Muscle layer of duodenum (tissue), 2 donors: Measurements from ENCODE around the gene SCFD2.
"Not testable (repeated sequence)": the region's sequence is repeated elsewhere in the genome, so short reads cannot be mapped to it uniquely, and the experiment has no call there.

Experiments
- H3K27ac ChIP-seq: one replicate; pipeline ENCODE4 v1.7.0; 2013; ENCODE audit warnings: mild to moderate bottlenecking, low read length
- H3K27me3 ChIP-seq: one replicate; pipeline ENCODE4 v1.7.0; 2013; ENCODE audit warnings: low read depth, mild to moderate bottlenecking, control low read depth, low read length
- H3K36me3 ChIP-seq, 2 donors: one replicate each; pipeline ENCODE4 v1.7.0; 2013; ENCODE audit warnings: low read length in 2 of 2, control low read depth in 1 of 2, mild to moderate bottlenecking in 1 of 2; ENCODE audit not compliant: insufficient read depth in 2 of 2, control insufficient read depth in 1 of 2
- H3K4me1 ChIP-seq, 2 donors: one replicate each; pipeline ENCODE4 v1.7.0; 2013; ENCODE audit warnings: low read length in 2 of 2, mild to moderate bottlenecking in 2 of 2, control low read depth in 1 of 2, moderate library complexity in 1 of 2; ENCODE audit not compliant: insufficient read depth in 2 of 2, control insufficient read depth in 1 of 2
- H3K4me3 ChIP-seq, 2 donors: one replicate each; pipeline ENCODE4 v1.7.0; 2013; ENCODE audit warnings: low read length in 2 of 2, low read depth in 1 of 2, mild to moderate bottlenecking in 1 of 2
- H3K9me3 ChIP-seq, 2 donors: one replicate each; pipeline ENCODE4 v1.7.0; 2013; ENCODE audit warnings: low read length in 2 of 2, control low read depth in 1 of 2, mild to moderate bottlenecking in 1 of 2; ENCODE audit not compliant: control insufficient read depth in 1 of 2
- donor health status: healthy.

SCFD2 gene

DNA sequence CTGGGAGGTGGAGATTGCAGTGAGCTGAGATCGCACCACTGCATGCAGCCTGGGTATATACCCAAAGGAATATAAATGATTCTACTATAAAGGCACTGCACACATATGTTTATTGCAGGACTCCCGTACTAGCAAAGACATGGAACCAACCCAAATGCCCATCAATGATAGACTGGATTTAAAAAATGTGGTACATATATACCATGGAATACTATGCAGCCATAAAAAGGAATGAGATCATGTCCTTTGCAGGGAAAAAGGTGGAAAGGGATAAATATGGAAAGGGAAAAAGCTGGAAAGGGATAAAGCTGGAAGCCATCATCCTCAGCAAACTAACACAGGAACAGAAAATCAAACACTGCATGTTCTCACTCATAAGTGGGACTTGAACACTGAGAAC is 308.8 kb downstream of the SCFD2 start:
- H3K27me3 ChIP-seq, H3K4me1 ChIP-seq, H3K27ac ChIP-seq, H3K36me3 ChIP-seq, H3K9me3 ChIP-seq, H3K4me3 ChIP-seq: not testable (repeated sequence)

DNA sequence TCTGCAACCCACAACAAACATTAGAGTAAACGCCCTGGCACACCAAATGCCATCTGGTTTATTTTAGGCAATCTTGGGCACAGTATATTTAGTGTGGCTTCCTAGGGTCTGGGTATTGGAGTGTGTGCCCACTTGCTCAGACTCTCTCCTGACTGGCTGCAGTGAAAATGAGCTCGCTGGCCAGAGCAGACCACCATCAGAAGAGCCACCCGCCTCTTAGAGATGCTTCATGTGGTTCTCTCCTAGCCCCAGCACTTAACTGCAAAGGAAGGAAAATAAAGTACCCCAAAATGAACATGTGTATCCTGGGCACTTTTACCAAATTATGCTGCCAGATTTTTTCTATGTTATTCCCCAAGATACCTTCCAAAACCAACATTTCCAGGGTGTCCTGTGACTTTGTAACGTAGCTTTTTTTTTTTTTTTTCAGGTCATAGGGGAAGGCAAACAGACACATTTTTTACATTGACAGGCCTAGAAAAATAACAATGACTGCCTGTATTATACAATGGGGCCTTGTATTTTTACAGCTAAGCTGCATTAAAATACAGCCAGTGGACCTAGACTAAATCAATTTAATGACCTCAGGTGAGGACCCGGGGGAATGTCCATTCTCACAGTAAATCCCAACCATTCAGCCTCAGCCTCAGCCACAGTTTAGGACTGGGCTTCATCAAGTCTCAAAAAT is 310.0 kb downstream of the SCFD2 start:
- Histone ChIP-seq H3K36me3 (no peaks in the 10 kb centered on the region), H3K4me1 (no peaks in the 10 kb centered on the region), H3K27ac (no peak overlapping the region), H3K4me3 (no peak overlapping the region), H3K27me3 (no peaks in the 10 kb centered on the region), H3K9me3 (no peaks in the 10 kb centered on the region)

DNA sequence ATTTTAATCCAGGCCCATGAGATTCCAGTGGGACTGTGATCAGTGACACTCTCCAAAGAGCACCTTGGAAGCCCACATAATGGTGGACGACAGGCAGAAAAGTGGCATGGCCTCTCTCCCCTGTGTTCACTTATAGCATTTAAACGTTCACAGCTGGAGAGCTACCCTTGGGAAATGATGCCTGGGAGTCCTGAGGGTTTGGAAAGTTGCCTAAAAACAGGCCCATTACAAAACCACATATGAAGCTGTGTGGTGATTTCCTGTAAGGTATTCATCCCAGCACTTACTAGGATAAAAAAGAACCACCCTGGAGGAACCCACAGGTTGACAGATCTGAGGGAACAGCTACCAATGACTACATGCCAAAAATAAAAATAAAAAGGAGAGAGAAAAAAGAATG is 310.6 kb downstream of the SCFD2 start:
- Histone ChIP-seq H3K36me3 (no peaks in the 10 kb centered on the region), H3K27me3 (no peaks in the 10 kb centered on the region), H3K4me3 (no peak overlapping the region), H3K4me1 (no peaks in the 10 kb centered on the region), H3K27ac (no peak overlapping the region), H3K9me3 (no peaks in the 10 kb centered on the region)

DNA sequence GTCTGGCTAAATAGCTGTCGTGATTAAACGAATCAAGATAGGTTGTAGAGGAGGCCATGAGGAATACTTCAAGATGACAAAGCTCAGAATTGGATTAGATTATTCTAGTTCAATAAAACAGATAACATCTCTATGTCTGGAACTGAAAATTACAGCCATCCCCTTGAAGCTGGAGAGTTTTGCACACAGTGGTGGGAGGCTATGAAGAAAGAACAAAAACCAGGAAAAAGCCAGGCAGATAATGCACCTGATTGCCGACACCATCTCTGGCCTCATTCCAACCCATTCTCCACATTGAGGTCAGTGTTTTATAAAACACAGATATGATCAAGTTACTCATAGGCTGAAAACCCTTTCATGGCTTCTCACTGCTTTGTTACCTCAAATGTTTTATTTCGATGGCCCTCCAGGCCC is 315.5 kb downstream of the SCFD2 start:
- no peak overlapping the region for H3K27ac ChIP-seq
- no peaks in the 10 kb centered on the region for H3K27me3 ChIP-seq
- no peaks in the 10 kb centered on the region for H3K9me3 ChIP-seq
- H3K4me3 ChIP-seq: no peak overlapping the region
- H3K36me3 ChIP-seq: no peaks in the 10 kb centered on the region
- H3K4me1 ChIP-seq: no peaks in the 10 kb centered on the region

DNA sequence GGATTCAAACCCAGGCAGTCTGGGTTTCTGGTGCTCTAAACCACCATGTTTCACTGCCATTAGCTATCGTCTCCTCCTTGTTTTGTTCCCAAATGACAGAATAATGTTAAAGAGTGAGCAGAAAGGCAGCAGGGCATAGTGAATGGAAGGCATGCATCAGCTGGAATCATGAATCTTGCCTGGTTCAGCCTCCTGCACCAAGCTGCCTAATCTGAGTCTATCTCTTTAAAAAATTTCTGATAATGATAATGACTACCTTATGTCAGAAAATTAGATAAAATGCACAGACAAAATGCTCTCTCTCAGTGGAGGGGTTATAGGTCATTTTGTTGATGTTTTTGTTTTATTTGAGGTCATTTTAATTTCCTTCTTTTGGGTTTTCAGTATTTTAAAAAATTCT is 316.3 kb downstream of the SCFD2 start:
- Histone ChIP-seq H3K27me3 (no peaks in the 10 kb centered on the region), H3K9me3 (no peaks in the 10 kb centered on the region), H3K27ac (no peak overlapping the region), H3K4me3 (no peak overlapping the region), H3K4me1 (no peaks in the 10 kb centered on the region), H3K36me3 (no peaks in the 10 kb centered on the region)

DNA sequence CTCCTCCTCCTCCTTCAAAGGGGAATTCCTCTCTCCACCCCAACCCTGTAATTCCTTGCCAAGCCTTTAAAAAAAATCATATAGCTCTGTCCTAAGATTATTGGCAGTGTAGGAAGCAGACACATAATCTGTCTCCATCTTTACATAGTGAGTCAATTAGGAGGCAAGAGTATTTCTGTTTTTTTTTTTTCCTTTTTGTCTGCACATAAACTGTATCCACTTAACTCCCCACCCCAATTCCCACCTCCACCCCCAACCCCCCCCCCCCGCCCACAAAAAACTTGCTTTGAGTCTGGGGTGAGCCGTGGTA is 321.3 kb downstream of the SCFD2 start:
- Histone ChIP-seq H3K9me3 (no peaks in the 10 kb centered on the region), H3K27ac (no peak overlapping the region), H3K36me3 (no peaks in the 10 kb centered on the region), H3K4me1 (no peaks in the 10 kb centered on the region), H3K4me3 (no peak overlapping the region), H3K27me3 (no peaks in the 10 kb centered on the region)

DNA sequence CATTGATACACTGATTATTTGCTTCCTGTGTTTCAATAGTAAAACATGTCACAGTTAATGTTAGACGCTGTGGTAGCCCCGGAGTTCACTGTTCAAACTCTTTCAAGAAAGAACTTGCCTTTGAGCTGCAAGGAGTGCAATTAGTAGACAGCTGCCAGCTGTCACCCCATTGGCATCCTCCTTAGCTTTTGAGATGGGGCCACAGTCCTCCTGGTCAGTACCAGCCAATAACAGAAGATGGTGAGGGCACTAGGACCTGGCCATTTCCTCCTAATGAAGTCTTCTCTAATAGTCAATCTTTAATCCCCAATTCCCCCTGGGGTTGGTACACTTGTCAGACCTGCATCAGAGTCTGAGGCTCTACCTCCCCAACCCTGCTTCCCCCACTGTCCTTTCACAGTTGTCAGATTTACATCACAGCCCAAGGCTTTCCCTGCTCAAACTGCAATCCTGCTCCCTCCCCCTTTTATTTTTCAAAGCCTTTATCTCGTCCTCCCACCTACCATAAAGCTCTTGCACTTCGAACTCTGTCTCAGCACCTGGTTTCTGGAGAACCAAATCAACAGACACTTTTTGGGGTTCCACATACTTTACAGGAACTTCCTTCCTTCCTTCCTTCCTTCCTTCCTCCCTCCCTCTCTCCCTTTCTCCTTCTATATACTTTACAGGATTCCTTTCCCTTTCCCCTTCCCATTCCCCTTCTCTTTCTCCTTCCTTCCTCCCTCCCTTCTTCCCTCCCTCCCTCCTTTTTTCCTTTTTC is 321.8 kb downstream of the SCFD2 start:
- no peaks in the 10 kb centered on the region for H3K36me3 ChIP-seq
- no peak overlapping the region for H3K4me3 ChIP-seq
- no peaks in the 10 kb centered on the region for H3K4me1 ChIP-seq
- no peaks in the 10 kb centered on the region for H3K27me3 ChIP-seq
- no peaks in the 10 kb centered on the region for H3K9me3 ChIP-seq
- no peak overlapping the region for H3K27ac ChIP-seq

DNA sequence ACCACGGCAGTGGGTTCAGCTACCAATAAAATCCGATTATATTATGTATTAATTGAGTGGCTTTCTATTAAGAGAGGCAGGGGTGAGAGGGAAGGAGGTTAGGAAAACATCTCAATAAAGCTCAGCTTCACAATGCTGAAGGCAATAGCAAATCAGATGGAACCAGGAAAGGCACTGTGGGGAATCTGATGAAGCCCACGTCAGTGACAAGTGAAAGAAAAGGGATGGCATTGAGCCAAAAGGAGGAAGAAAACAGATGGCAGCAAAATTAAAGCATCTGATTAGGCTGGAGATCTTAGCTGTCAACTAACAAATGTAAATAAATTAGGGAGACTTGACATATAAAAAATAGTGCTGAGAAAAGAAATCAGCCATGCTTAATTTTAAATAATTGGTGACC is 322.8 kb downstream of the SCFD2 start:
- no peaks in the 10 kb centered on the region for H3K9me3 ChIP-seq

DNA sequence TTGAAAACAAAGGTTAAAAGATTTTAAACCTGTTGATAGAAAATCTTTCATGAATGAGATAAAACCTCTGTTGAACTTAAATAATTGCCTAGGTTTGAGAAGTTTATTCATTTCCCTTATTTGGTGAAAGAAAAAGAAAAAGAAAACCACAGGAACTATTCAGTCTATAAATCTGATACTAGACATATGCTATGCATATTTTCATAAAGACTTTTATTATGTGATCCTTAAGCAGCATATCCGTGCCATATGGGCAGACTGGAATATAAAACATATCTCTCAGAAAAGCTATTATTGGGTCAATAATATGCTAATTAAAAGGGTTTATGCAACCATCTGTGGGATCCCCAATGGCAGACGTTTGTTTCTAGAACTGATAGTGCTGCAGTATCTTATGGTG is 325.0 kb downstream of the SCFD2 start:
- no peaks in the 10 kb centered on the region for H3K4me1 ChIP-seq
- no peaks in the 10 kb centered on the region for H3K36me3 ChIP-seq
- H3K4me3 ChIP-seq: no peak overlapping the region
- no peak overlapping the region for H3K27ac ChIP-seq
- H3K27me3 ChIP-seq: no peaks in the 10 kb centered on the region
- H3K9me3 ChIP-seq: no peaks in the 10 kb centered on the region

More for the DNA sequence above, 322.8 kb downstream of the SCFD2 start:
- no peaks in the 10 kb centered on the region for H3K27me3 ChIP-seq
- H3K36me3 ChIP-seq: no peaks in the 10 kb centered on the region
- no peaks in the 10 kb centered on the region for H3K4me1 ChIP-seq
- no peak overlapping the region for H3K27ac ChIP-seq
- H3K4me3 ChIP-seq: no peak overlapping the region

DNA sequence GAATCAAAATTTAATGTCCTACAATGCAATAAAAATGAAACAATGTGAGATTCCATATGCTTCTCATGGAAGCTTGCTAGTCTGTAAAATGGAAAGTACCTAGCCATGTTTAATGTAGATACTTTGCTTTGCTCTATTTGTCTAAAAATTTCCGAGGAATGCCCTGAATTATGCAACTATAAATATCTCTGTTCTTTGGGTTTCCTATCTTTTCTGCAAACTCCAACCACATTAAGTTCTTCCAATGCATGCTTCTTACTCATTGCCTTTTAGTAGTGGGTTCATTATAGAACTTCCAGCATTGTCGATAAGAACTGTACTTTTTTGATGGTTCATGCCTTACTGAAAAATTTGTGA is 325.4 kb downstream of the SCFD2 start:
- H3K27ac ChIP-seq: no peak overlapping the region
- no peaks in the 10 kb centered on the region for H3K27me3 ChIP-seq
- H3K4me1 ChIP-seq: no peaks in the 10 kb centered on the region
- no peaks in the 10 kb centered on the region for H3K36me3 ChIP-seq
- H3K4me3 ChIP-seq: no peak overlapping the region
- H3K9me3 ChIP-seq: no peaks in the 10 kb centered on the region

DNA sequence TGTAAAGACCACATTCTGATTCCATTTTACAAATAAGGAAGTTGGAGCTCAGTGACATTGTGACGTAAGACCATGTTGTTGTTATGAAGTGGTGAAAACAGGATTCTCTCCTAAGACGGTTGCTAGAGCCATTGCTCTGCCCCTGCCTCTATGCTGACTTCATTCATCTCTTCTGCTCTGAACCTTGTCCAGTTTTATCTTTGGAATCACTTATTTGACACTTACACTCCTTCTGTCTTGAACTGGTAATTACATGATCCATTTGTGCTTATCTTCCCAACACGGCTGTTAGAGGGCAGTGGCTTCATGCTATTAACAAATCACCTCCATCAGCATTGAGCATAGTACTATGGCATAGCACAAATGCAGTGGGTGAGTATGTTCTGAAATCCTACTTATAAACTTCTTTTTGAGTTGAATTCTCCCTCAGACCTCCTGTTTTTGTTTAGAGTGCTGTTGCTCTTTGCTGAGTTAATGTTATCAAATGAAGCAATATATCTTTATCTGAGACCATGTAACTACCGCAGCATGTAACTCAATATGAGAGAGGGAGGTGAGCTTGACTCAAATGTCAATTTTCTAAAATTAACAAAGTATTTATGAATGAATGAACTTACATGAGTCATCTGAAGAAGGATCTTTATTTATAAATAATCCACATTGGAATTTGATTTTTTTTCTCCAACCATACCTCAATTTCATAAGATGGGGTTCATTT is 326.0 kb downstream of the SCFD2 start:
- peaks cover 0 to 3% of the 10 kb centered on the region in 2 donors for H3K9me3 ChIP-seq
- H3K4me3 ChIP-seq: no peak overlapping the region
- no peaks in the 10 kb centered on the region for H3K27me3 ChIP-seq
- no peaks in the 10 kb centered on the region for H3K4me1 ChIP-seq
- no peaks in the 10 kb centered on the region for H3K36me3 ChIP-seq
- H3K27ac ChIP-seq: no peak overlapping the region
